Fibroblast of lung (primary cell): ENCODE results near the gene TRIP6.

Experiments used
- EZH2 ChIP-seq: IDR thresholded peaks from 2 replicates; pipeline ENCODE4 v1.5.1; 2012; ENCODE audit warnings: low read length, control low read depth, mild to moderate bottlenecking; ENCODE audit errors: missing control alignments
- TF ChIP-seq, protein P1 (sequence below), 2 donors: IDR thresholded peaks in 1 of 2; conservative IDR thresholded peaks in 1 of 2; 1 replicate in 1 of 2; 2 replicates in 1 of 2; pipeline ENCODE4 v1.5.1; 2011 to 2012; ENCODE audit warnings: low read length in 2 of 2, control low read depth in 1 of 2, inconsistent platforms in 1 of 2, low read depth in 1 of 2, mild to moderate bottlenecking in 1 of 2

DNA sequence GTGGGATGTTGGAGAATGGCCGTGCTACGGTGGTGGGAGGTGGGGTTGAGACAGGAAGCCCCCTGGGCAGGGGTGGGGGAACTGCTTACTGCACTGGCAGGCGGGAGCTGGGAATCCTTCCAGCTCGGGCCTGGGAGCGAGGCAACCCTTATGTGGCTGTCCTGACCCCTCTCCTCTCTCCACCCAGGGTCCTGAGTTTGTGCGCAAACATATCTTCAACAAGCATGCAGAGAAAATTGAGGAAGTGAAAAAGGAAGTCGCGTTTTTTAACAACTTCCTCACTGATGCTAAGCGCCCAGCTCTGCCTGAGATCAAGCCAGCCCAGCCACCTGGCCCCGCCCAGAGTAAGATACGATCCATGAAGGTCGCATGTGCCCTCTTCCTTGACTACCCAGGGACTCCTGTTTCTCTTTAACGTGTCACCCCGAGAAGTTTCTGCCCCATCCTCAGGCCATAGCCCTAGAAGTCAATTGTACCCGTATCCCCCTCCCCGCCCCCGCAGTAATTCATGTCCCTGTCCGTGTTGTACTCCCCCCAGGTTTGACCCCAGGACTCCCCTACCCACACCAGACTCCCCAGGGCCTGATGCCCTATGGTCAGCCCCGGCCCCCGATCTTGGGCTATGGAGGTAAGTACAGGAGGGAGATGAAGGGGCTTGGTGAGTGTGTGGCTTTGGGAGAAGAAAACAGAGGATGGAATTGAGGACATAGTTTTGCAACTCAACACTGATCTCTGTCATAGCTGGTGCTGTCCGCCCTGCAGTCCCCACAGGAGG lies 20.5 kb downstream of the TRIP6 start:
- TF ChIP-seq, protein P1, sequence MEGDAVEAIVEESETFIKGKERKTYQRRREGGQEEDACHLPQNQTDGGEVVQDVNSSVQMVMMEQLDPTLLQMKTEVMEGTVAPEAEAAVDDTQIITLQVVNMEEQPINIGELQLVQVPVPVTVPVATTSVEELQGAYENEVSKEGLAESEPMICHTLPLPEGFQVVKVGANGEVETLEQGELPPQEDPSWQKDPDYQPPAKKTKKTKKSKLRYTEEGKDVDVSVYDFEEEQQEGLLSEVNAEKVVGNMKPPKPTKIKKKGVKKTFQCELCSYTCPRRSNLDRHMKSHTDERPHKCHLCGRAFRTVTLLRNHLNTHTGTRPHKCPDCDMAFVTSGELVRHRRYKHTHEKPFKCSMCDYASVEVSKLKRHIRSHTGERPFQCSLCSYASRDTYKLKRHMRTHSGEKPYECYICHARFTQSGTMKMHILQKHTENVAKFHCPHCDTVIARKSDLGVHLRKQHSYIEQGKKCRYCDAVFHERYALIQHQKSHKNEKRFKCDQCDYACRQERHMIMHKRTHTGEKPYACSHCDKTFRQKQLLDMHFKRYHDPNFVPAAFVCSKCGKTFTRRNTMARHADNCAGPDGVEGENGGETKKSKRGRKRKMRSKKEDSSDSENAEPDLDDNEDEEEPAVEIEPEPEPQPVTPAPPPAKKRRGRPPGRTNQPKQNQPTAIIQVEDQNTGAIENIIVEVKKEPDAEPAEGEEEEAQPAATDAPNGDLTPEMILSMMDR (conservative IDR thresholded peaks at IDR 0.05 in 1 of 2, IDR thresholded peaks at IDR 0.05 in 1 of 2; ENCODE audit: low read depth in 1 of 2, low read length in 2 of 2): no peak
- no peak for TF ChIP-seq EZH2
